GM23338 (cell line): Measurements from ENCODE around the gene PLOD2. TPM values are rescaled to one million over a fixed set of nuclear protein-coding genes. Genes with fewer than 3 reads are reported as not detected.

ENCODE experiments used
- ATAC-seq: fragments of 200-7000 bp; cut with Tn5 transposase; 3 replicates; pipeline ENCODE4 v1.9.1; 2020
- DNase-seq: peaks from one replicate; pipeline ENCODE4 v3.0.0-alpha.2; 2015; ENCODE audit warnings: low spot score
- H2AFZ ChIP-seq: fragments of 200-600 bp; sonication (generic); 2 replicates; pipeline ENCODE4 v1.8.0; 2016; ENCODE audit warnings: antibody characterized with exemption, mild to moderate bottlenecking, moderate library complexity
- H3F3A ChIP-seq: fragments of 200-600 bp; sonication (generic); replicated peaks from 2 replicates; pipeline ENCODE4 v1.8.0; 2017; ENCODE audit warnings: antibody characterized with exemption, mixed run types, low read depth
- H3K27ac ChIP-seq: fragments of 200-600 bp; sonication (generic); 2 replicates; pipeline ENCODE4 v1.6.1; 2016; ENCODE audit warnings: low read depth
- H3K27me3 ChIP-seq: fragments of 200-600 bp; sonication (generic); 2 replicates; pipeline ENCODE4 v1.8.0; 2016; ENCODE audit warnings: mild to moderate bottlenecking, mixed run types, moderate library complexity; ENCODE audit not compliant: insufficient read depth
- H3K36me3 ChIP-seq: fragments of 200-600 bp; sonication (generic); 2 replicates; pipeline ENCODE4 v1.8.0; 2016; ENCODE audit warnings: mild to moderate bottlenecking; ENCODE audit not compliant: insufficient read depth
- H3K4me1 ChIP-seq: fragments of 200-600 bp; sonication (generic); 2 replicates; pipeline ENCODE4 v1.8.0; 2016; ENCODE audit warnings: mild to moderate bottlenecking, moderate library complexity; ENCODE audit not compliant: insufficient read depth
- H3K4me2 ChIP-seq: fragments of 200-600 bp; sonication (generic); 2 replicates; pipeline ENCODE4 v1.7.1; 2017; ENCODE audit warnings: mixed run types
- H3K4me3 ChIP-seq: fragments of 200-600 bp; sonication (generic); 2 replicates; pipeline ENCODE4 v1.6.1; 2016; ENCODE audit warnings: mixed run types
- H3K79me2 ChIP-seq: fragments of 200-600 bp; sonication (generic); replicated peaks from 2 replicates; pipeline ENCODE4 v1.8.0; 2017; ENCODE audit warnings: mild to moderate bottlenecking; ENCODE audit not compliant: insufficient read depth
- H3K9me2 ChIP-seq: fragments of 200-600 bp; sonication (generic); 2 replicates; pipeline ENCODE4 v1.8.0; 2017; ENCODE audit not compliant: insufficient read depth
- H4K20me1 ChIP-seq: fragments of 200-600 bp; sonication (generic); replicated peaks from 2 replicates; pipeline ENCODE4 v1.8.0; 2017; ENCODE audit warnings: mild to moderate bottlenecking; ENCODE audit not compliant: insufficient read depth
- H3K27ac Mint-ChIP-seq: 2 replicates; pipeline ENCODE4 v1.8.0; 2020; ENCODE audit warnings: inconsistent platforms, mild to moderate bottlenecking, moderate library complexity, mixed read lengths
- H3K27me3 Mint-ChIP-seq: 3 replicates; pipeline ENCODE4 v1.8.0; 2022; ENCODE audit warnings: low read depth, mild to moderate bottlenecking, moderate library complexity, mixed read lengths, inconsistent platforms; ENCODE audit not compliant: insufficient read depth, poor library complexity
- H3K36me3 Mint-ChIP-seq: 3 replicates; pipeline ENCODE4 v1.8.0; 2021; ENCODE audit warnings: low read depth, mild to moderate bottlenecking, inconsistent platforms, moderate library complexity, mixed read lengths
- H3K4me1 Mint-ChIP-seq: 3 replicates; pipeline ENCODE4 v1.8.0; 2020; ENCODE audit warnings: mild to moderate bottlenecking, inconsistent platforms, mixed read lengths
- H3K4me3 Mint-ChIP-seq: 3 replicates; pipeline ENCODE4 v1.8.0; 2021; ENCODE audit warnings: moderate library complexity, mild to moderate bottlenecking, inconsistent platforms, mixed read lengths
- H3K9me3 Mint-ChIP-seq: 3 replicates; pipeline ENCODE4 v1.8.0; 2020; ENCODE audit warnings: moderate library complexity, mild to moderate bottlenecking, inconsistent platforms, mixed read lengths
- CREB1 ChIP-seq: fragments of 250-450 bp; sonication (Bioruptor Pico); IDR thresholded peaks from 2 replicates; pipeline ENCODE4 v1.5.0; 2020; ENCODE audit warnings: low read depth, mild to moderate bottlenecking, moderate library complexity
- EZH2 ChIP-seq: fragments of 200-600 bp; sonication (generic); IDR thresholded peaks from one replicate; pipeline ENCODE4 v1.8.0; 2017; ENCODE audit warnings: antibody characterized with exemption, mild to moderate bottlenecking, low read depth; ENCODE audit not compliant: unreplicated experiment
- EZH2phosphoT487 ChIP-seq: fragments of 200-600 bp; sonication (generic); IDR thresholded peaks from one replicate; pipeline ENCODE4 v1.8.1; 2018; ENCODE audit warnings: antibody characterized with exemption; ENCODE audit not compliant: unreplicated experiment
- NANOG ChIP-seq: IDR thresholded peaks from 2 replicates; pipeline ENCODE4 v1.6.1; 2016; ENCODE audit warnings: antibody characterized with exemption, borderline replicate concordance
- ZNF114 ChIP-seq: fragments of 250-450 bp; sonication (Bioruptor Pico); IDR thresholded peaks from 2 replicates; pipeline ENCODE4 v1.5.0; 2020; ENCODE audit warnings: mild to moderate bottlenecking, moderate library complexity
- polyA plus RNA-seq: library from polyadenylated mRNA; unstranded; fragments of >200 nt; fragmentation: Nextera tagmentation; extraction: Ambion mirVana; gene quantifications from 2 replicates; pipeline ENCODE4 v1.2.1, GENCODE V29; 2016
- total RNA-seq: library from RNA; depleted of rRNA; stranded (reverse); fragments of >200 nt; shearing (Covaris generic); gene quantifications from 2 replicates; pipeline ENCODE4 v1.2.3, GENCODE V29; 2014
- TF ChIP-seq, protein P1 (sequence below): IDR thresholded peaks from 2 replicates; pipeline ENCODE4 v1.6.1; 2016; ENCODE audit warnings: antibody characterized with exemption
- TF ChIP-seq, protein P2 (sequence below): IDR thresholded peaks from one replicate; pipeline ENCODE4 v1.6.1; 2018; ENCODE audit warnings: antibody characterized with exemption; ENCODE audit not compliant: unreplicated experiment
- TF ChIP-seq, protein P3 (sequence below), 2 experiments: fragments of 200-600 bp in 1 of 2; sonication (generic) in 1 of 2; conservative IDR thresholded peaks; 2 replicates each; pipeline versions ENCODE4 v1.5.1 to v1.6.1; 2016 to 2017; ENCODE audit warnings: antibody characterized with exemption in 2 of 2, low read depth in 2 of 2, mild to moderate bottlenecking in 2 of 2, moderate library complexity in 1 of 2

Gene PLOD2
- total and polyA plus RNA-seq, 2 experiments from 2014 or later: 26.7 to 30.5 TPM

DNA sequence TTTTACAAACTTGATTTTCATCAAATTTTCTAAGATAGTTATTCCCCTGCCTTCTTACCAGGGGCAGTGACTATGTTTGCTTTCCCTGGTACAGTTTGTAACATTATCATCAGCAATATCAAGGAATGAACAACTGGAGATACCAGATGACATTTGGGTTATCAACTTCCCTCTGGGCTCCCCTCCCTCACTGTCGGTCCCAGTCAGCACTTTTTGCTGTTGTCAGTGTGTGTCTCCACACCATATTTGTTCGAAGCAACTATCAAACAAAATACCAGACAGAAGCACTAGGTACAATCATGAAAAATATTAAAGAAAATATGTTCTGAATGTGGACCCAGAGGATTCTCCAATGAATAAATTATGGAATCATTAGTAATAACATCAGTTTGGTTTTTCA is 75.3 kb downstream of the PLOD2 start:
- Mint-ChIP-seq H3K9me3 (no peaks in the 10 kb centered on the region), H3K27ac (no peak overlapping the region), H3K4me1 (no peaks in the 10 kb centered on the region), H3K36me3 (no peaks in the 10 kb centered on the region), H3K4me3 (no peak overlapping the region), H3K27me3 (no peaks in the 10 kb centered on the region)
- TF ChIP-seq, protein P1, sequence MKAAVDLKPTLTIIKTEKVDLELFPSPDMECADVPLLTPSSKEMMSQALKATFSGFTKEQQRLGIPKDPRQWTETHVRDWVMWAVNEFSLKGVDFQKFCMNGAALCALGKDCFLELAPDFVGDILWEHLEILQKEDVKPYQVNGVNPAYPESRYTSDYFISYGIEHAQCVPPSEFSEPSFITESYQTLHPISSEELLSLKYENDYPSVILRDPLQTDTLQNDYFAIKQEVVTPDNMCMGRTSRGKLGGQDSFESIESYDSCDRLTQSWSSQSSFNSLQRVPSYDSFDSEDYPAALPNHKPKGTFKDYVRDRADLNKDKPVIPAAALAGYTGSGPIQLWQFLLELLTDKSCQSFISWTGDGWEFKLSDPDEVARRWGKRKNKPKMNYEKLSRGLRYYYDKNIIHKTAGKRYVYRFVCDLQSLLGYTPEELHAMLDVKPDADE: no peak
- TF ChIP-seq ZNF114 (CRISPR knock-in tag) (no peak), CREB1 (no peak), NANOG (no peak)
- TF ChIP-seq, protein P2, sequence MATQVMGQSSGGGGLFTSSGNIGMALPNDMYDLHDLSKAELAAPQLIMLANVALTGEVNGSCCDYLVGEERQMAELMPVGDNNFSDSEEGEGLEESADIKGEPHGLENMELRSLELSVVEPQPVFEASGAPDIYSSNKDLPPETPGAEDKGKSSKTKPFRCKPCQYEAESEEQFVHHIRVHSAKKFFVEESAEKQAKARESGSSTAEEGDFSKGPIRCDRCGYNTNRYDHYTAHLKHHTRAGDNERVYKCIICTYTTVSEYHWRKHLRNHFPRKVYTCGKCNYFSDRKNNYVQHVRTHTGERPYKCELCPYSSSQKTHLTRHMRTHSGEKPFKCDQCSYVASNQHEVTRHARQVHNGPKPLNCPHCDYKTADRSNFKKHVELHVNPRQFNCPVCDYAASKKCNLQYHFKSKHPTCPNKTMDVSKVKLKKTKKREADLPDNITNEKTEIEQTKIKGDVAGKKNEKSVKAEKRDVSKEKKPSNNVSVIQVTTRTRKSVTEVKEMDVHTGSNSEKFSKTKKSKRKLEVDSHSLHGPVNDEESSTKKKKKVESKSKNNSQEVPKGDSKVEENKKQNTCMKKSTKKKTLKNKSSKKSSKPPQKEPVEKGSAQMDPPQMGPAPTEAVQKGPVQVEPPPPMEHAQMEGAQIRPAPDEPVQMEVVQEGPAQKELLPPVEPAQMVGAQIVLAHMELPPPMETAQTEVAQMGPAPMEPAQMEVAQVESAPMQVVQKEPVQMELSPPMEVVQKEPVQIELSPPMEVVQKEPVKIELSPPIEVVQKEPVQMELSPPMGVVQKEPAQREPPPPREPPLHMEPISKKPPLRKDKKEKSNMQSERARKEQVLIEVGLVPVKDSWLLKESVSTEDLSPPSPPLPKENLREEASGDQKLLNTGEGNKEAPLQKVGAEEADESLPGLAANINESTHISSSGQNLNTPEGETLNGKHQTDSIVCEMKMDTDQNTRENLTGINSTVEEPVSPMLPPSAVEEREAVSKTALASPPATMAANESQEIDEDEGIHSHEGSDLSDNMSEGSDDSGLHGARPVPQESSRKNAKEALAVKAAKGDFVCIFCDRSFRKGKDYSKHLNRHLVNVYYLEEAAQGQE: no peak
- H3K4me2 ChIP-seq: no peak overlapping the region
- no peaks in the 10 kb centered on the region for H3K79me2 ChIP-seq
- DNase-seq: no peak
- H3K4me3 ChIP-seq: no peak overlapping the region
- no peaks in the 10 kb centered on the region for H3F3A ChIP-seq
- no peak overlapping the region for H2AFZ ChIP-seq
- H3K27ac ChIP-seq: no peak overlapping the region
- ATAC-seq: no peak
- no peaks in the 10 kb centered on the region for H3K27me3 ChIP-seq
- H4K20me1 ChIP-seq: no peaks in the 10 kb centered on the region
- H3K9me2 ChIP-seq: no peaks in the 10 kb centered on the region
- no peaks in the 10 kb centered on the region for H3K4me1 ChIP-seq
- no peaks in the 10 kb centered on the region for H3K36me3 ChIP-seq

DNA sequence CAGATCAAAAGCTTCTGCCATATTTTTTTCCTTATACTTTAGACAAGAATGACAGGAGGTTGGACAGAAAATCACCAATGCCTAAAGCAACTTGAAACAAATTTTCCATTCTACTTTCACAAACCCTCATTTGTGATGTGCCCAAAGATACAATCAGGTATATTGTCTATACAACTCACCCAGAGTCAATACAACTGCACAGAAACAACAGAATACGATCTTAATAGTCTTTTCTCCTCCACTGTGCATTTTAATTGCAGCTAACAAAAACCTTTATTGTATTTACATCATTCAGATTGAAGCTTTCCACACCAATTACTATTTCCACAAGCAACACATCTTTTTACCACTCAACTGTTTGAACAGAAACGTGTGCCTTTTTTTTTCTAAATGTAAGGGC is 80.4 kb downstream of the PLOD2 start:
- H3K4me1 ChIP-seq: 0 out of 2 replicates have a peak, but pooled peaks cover under 1% of the 10 kb centered on the region

More for the DNA sequence above, 80.4 kb downstream of the PLOD2 start:
- Histone ChIP-seq H3K4me3 (no peak overlapping the region), H3K79me2 (no peaks in the 10 kb centered on the region), H3K4me2 (no peak overlapping the region), H3K27me3 (no peaks in the 10 kb centered on the region), H3F3A (no peaks in the 10 kb centered on the region), H2AFZ (no peak overlapping the region), H3K36me3 (no peaks in the 10 kb centered on the region), H4K20me1 (no peaks in the 10 kb centered on the region), H3K27ac (no peak overlapping the region), H3K9me2 (no peaks in the 10 kb centered on the region)
- ATAC-seq (no peak), DNase-seq (no peak)
- TF ChIP-seq, protein P3, sequence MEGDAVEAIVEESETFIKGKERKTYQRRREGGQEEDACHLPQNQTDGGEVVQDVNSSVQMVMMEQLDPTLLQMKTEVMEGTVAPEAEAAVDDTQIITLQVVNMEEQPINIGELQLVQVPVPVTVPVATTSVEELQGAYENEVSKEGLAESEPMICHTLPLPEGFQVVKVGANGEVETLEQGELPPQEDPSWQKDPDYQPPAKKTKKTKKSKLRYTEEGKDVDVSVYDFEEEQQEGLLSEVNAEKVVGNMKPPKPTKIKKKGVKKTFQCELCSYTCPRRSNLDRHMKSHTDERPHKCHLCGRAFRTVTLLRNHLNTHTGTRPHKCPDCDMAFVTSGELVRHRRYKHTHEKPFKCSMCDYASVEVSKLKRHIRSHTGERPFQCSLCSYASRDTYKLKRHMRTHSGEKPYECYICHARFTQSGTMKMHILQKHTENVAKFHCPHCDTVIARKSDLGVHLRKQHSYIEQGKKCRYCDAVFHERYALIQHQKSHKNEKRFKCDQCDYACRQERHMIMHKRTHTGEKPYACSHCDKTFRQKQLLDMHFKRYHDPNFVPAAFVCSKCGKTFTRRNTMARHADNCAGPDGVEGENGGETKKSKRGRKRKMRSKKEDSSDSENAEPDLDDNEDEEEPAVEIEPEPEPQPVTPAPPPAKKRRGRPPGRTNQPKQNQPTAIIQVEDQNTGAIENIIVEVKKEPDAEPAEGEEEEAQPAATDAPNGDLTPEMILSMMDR (conservative IDR thresholded peaks at IDR 0.05; ENCODE audit: low read depth in 2 of 2): no peak
- TF ChIP-seq EZH2 (no peak), EZH2phosphoT487 (no peak), NANOG (no peak)
- H3K4me3 Mint-ChIP-seq: no peak overlapping the region
- no peak overlapping the region for H3K27ac Mint-ChIP-seq
- no peaks in the 10 kb centered on the region; the same call in 2 of the 3 replicates for H3K9me3 Mint-ChIP-seq
- H3K36me3 Mint-ChIP-seq: peaks cover 8% of the 10 kb centered on the region
- H3K4me1 Mint-ChIP-seq: no peaks in the 10 kb centered on the region
- H3K27me3 Mint-ChIP-seq: no peaks in the 10 kb centered on the region
